ENCODE measurements around the gene PSMB7. TPM values are rescaled to one million over a fixed set of nuclear protein-coding genes. Genes with fewer than 3 reads are reported as not detected.

Gene PSMB7
- total RNA-seq, 1 experiment from 2014 or later, result 403 TPM

DNA sequence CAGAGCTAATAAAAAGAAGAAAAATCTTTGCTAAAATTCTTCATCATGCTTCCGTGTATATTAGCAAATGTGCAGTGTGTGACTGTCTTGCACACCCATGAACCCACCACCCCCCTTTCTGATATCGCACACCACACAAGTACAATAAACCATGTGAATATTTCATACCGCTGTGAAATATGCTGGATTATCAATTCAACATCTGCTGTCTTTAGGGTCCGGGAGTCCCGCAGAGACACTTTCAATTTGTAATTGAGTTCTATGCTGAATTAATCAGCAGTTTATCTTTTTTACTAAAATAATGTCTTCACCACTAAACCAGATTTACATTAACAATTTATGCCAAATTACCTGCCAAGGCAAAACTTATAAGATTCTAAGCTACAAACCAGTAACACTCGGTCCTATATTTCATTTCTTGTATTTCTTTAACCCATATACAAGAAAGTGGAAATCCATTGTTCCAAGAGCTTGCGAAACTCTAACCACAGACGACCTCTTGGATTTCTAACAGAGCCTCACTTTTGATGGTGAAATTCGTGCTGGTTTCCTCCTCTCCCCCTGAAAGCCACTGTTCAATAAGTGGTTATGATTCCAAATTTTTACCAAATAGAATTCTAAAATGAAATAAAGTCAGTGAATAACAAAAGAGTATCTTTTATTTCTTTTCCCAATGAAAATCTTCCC lies 44.2 kb downstream of the PSMB7 start:
- no peak overlapping the region for H3K27ac ChIP-seq
- no peaks in the 10 kb centered on the region for H3K4me1 ChIP-seq
- no peak overlapping the region for H3K4me3 ChIP-seq
- H3K36me3 ChIP-seq, result peaks cover 20% of the 10 kb centered on the region
- H3K9me3 ChIP-seq (replicated peaks), result peaks cover 10% of the 10 kb centered on the region
- DNase-seq, result no peak
- no peaks in the 10 kb centered on the region for H3K27me3 ChIP-seq

DNA sequence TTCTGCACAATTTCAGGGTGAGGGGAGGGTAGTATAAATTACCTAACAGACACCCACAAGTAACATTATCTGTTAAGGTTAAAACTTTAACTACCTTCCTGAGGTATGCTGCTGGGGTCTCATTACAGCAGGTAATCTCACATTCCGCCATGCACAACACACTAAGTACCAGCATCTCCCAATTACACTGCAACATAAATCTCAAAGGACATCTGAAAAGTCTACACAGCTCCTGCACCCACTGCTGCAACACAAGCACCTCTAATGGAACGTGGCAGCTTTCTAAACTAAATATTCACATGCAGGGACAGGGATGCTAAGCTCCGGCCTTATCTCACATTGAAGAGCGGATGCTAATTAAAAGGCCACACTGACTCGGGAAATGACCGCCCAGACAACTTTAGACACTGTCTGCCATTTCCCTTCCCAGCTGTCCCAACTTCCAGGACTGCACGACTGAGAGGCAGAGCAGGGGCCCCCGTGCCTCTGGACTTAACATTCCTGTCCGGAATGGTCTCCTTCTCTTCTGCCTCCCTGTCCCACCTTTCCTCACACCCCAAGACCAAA lies 45.9 kb downstream of the PSMB7 start:
- H3K36me3 ChIP-seq, result peaks cover 10% of the 10 kb centered on the region
- H3K9me3 ChIP-seq (replicated peaks), result peaks cover 10% of the 10 kb centered on the region
- no peaks in the 10 kb centered on the region for H3K27me3 ChIP-seq
- no peak overlapping the region for H3K4me3 ChIP-seq
- DNase-seq, result no peak
- no peaks in the 10 kb centered on the region for H3K4me1 ChIP-seq
- H3K27ac ChIP-seq, result no peak overlapping the region

DNA sequence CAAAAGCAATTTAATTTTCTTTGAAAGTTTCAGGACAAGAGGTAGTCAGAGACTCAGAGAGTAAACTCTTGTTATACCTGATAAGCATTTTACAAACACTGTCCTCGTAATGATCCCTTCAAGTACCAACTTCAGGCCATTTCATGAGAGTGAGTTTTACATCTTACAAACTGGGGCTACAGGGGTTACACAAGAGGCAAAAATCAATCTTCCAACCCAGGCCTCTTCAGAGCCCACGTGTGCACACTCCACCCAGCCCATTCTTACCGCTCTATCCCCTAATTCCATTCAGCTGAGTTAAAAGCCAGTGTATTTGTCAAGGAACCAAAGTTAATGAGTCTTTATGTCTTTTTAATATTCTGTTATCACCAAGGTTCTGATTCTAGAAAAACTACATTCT lies 46.5 kb downstream of the PSMB7 start:
- Histone ChIP-seq H3K36me3 (peaks cover 3% of the 10 kb centered on the region), H3K9me3 (replicated peaks) (peaks cover 4% of the 10 kb centered on the region), H3K27ac (no peak overlapping the region), H3K4me1 (no peaks in the 10 kb centered on the region), H3K4me3 (no peak overlapping the region), H3K27me3 (no peaks in the 10 kb centered on the region)
- no peak for DNase-seq

DNA sequence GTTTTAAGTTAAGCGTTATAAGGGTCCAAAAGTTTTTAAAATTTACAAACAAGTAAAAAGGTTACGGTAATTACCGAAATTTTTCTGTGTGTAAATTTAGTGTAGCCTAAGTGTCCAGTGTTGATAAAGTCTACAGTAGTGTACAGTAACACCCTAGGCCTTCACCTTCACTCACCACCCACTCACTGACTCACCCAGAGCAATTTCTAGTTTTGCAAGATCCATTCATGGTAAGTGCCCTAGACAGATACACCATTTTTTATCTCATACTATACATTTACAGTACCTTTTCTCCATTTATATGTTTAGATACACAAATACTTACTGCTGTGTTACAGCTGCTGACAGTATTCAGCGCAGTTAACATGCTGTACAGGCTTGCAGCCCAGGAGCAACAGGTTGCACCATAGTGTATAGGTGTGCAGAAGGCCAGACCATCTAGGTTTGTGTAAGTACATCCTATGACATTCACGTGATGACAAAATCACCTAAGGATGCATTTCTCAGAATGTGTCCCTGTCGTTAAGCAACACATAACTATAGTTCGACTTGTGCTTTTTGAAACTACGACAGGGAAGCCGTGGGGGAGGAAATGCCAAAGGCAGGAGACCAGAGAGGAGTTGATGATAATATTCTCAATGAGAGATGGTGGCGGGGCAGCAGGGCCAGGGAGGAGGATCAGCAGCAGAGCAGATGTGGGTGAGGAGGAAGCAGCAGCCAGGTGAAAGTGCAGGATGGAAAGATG lies 48.6 kb downstream of the PSMB7 start:
- Histone ChIP-seq H3K27me3 (no peaks in the 10 kb centered on the region), H3K36me3 (peaks cover 3% of the 10 kb centered on the region; the same call in 1 of the 2 replicates), H3K4me1 (no peaks in the 10 kb centered on the region), H3K9me3 (replicated peaks) (no peaks in the 10 kb centered on the region), H3K4me3 (no peak overlapping the region), H3K27ac (no peak overlapping the region)
- DNase-seq, result no peak

DNA sequence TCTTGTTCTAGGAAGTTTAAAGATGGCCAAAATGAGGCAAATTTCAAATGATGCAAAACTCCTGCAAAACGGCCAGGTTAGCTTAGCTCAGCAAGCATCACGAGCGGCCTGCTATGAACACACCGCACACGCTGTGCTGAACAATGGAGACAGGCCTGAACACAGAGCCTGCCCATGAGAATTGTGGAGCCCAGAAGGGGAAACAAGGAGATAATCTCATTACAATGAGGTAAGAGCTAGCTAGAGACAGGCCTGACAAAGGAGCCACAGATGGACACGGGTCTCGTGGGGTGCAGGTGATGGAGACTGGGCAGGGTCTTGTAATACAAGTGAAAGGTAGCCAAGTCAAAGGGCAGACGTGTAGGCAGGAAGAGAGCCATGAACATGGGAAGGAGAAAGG lies 50.2 kb downstream of the PSMB7 start:
- Histone ChIP-seq H3K27ac (no peak overlapping the region), H3K27me3 (no peaks in the 10 kb centered on the region), H3K36me3 (peaks cover 3% of the 10 kb centered on the region; the same call in 1 of the 2 replicates), H3K4me1 (no peaks in the 10 kb centered on the region), H3K4me3 (no peak overlapping the region), H3K9me3 (replicated peaks) (no peaks in the 10 kb centered on the region)
- DNase-seq, result no peak

DNA sequence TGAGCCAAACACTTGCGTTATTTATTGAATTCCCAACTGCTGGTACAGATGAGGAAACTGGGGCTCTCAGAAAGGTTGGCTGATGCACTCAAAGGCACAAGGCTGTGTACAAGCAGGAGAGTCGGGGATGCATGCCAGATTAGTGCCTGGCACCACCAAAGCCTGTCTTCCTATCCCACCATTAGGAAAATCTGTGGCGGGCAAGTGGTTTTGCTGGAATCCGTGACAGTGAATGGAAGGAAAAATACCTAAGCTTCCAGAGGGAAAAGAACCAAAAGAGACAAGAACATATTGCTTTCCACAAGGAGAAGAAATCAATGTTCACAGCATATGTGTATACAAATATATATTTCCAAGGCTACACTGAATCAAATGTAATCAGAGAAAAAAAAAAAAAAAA lies 51.1 kb downstream of the PSMB7 start:
- DNase-seq, result no peak
- peaks cover 3% of the 10 kb centered on the region; the same call in 1 of the 2 replicates for H3K36me3 ChIP-seq
- H3K4me1 ChIP-seq, result no peaks in the 10 kb centered on the region
- no peaks in the 10 kb centered on the region for H3K27me3 ChIP-seq
- H3K27ac ChIP-seq, result no peak overlapping the region
- no peaks in the 10 kb centered on the region for H3K9me3 ChIP-seq (replicated peaks)
- H3K4me3 ChIP-seq, result no peak overlapping the region

DNA sequence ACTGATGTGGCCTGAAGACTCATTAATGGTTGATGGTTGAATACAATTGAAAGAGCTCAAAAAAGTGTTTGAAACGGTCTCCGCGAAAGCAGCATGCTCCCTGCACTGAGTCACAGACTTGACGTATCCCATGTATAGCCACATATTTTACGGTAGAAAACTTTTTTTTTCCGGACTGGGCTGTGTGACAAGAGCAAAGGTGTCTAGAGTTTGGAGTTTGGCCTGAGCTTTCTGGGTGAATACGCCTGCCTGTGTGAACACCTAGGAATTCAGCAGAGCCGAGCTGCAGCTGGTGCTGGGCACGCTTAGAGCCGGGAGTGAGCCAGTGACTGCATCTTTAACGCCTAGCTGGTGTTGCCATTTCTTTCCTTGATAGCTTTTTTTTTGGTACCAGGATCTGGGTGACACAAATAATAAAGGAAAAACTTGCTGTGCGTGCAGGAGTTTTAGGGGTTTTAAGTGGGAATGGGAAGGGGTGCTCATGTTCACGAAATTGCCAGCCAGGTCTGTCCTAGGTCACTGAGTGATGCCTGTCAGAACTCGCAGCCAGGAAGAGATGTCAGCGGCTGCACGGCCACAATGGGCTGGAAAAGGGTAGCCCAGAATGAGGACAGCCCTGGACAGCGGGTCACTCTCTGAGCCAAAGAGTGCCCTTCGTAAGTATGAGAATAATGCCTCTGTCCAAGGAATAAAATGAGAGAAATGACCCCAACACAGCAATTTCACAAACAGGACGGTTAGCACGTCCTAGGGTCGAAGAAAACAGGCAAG lies 51.7 kb downstream of the PSMB7 start:
- DNase-seq, result no peak
- H3K36me3 ChIP-seq, result peaks cover 3% of the 10 kb centered on the region; the same call in 1 of the 2 replicates
- no peak overlapping the region for H3K4me3 ChIP-seq
- H3K27me3 ChIP-seq, result no peaks in the 10 kb centered on the region
- no peak overlapping the region for H3K27ac ChIP-seq
- H3K9me3 ChIP-seq (replicated peaks), result no peaks in the 10 kb centered on the region
- no peaks in the 10 kb centered on the region for H3K4me1 ChIP-seq

DNA sequence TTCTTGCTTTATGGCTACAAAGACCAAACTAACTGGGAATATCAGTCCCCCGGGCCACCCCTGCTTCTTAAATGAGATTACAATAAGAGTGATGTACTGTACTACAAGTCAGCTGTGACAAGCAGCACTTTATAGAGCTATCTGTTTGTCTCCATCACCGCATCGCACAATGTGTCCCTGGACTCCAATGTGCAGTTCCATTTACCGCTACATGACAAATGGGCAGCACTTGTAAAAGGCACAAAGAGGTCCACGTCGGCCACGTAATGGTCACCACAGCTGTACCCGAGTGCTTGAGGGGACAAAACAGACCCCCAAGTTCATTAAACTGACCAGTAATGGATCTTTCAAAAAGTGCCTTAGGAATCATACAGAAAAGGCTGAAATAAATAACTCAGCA lies 54.1 kb downstream of the PSMB7 start:
- H3K27me3 ChIP-seq, result no peaks in the 10 kb centered on the region
- no peaks in the 10 kb centered on the region for H3K9me3 ChIP-seq (replicated peaks)
- no peak for DNase-seq
- no peak overlapping the region for H3K4me3 ChIP-seq
- no peaks in the 10 kb centered on the region for H3K4me1 ChIP-seq
- peaks cover 10% of the 10 kb centered on the region for H3K36me3 ChIP-seq
- no peak overlapping the region for H3K27ac ChIP-seq

DNA sequence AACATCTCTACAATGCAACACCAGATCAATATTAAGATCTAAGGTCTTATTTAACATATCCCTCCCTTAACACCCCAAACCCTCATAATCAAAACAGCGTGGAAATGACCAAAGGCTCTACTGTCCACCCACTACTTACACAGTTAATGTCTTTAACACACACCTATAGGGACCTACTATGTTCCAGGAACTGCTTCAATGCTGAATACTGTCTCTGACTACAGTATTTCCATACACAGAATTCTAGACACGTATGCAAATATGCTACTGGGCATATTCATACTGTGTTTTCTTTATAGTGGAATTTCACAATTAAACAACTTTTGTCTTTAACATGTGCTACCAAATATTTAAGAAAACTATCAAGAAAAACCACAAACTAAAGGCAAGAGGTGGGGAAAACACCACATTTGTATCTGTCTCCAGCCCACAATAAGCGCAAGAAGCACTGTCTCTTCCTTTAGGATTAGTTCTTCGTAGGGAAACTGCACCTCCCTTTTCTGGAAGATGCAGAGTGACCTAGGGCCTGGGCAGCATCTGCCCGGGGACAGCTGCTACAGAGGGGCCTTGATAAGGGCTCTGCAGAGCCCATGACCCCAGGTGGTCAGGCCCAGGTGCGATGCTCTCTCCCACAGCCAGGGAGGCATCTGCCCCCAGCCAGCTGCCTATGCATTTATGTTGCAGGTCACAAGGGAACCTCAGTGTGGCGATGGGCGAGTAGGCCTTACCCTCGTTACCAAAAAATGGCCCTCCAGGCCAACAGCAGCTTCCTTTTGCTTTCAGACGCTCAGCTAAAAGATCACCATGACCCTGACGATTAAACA lies 55.2 kb downstream of the PSMB7 start:
- Histone ChIP-seq H3K36me3 (peaks cover 12% of the 10 kb centered on the region), H3K4me3 (no peak overlapping the region), H3K27ac (no peak overlapping the region), H3K9me3 (replicated peaks) (no peaks in the 10 kb centered on the region), H3K27me3 (no peaks in the 10 kb centered on the region), H3K4me1 (no peaks in the 10 kb centered on the region)
- DNase-seq, result no peak

DNA sequence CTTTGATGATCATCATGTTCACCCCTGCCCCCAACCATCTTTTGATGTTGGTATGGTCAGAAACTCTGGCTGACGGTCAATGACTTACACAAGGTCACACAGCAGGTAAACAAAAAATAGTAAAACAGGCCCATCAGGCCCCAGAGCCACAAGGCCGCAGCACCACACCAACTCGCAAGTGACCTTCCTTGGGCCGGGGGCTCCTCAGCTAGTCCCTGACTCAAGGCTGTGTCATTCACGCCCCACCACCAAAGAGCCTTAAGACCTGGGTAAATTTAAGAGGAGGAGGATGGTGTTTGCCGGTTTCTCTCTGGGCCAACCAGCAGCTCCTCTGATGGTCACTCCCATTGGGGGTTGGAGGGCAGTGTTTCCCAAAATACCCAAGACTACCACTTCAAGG lies 55.8 kb downstream of the PSMB7 start:
- no peak overlapping the region for H3K4me3 ChIP-seq
- H3K36me3 ChIP-seq, result peaks cover 13% of the 10 kb centered on the region
- H3K9me3 ChIP-seq (replicated peaks), result no peaks in the 10 kb centered on the region
- H3K27ac ChIP-seq, result no peak overlapping the region
- no peak for DNase-seq
- no peaks in the 10 kb centered on the region for H3K27me3 ChIP-seq
- H3K4me1 ChIP-seq, result no peaks in the 10 kb centered on the region

DNA sequence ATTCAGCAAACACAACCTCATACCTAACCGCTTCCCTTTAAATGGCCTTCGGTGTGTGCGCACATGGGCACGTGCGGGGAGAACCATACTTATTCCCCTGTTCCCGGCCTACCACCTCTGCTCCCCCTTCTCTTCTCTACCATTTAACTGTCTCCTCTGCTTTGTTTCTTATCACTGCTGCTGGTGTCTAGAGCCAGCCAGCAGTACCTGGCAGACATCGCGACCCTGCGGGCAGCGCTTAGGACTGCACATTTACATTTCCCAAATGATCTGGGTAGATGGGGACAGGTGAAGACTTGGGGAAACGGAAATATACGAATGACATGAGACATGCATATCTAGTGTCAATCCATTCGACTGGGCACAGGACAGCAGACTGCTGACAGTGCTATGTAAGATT lies 56.6 kb downstream of the PSMB7 start:
- Histone ChIP-seq H3K4me3 (no peak overlapping the region), H3K27me3 (no peaks in the 10 kb centered on the region), H3K27ac (no peak overlapping the region), H3K36me3 (peaks cover 14% of the 10 kb centered on the region), H3K9me3 (replicated peaks) (no peaks in the 10 kb centered on the region), H3K4me1 (no peaks in the 10 kb centered on the region)
- DNase-seq, result no peak

DNA sequence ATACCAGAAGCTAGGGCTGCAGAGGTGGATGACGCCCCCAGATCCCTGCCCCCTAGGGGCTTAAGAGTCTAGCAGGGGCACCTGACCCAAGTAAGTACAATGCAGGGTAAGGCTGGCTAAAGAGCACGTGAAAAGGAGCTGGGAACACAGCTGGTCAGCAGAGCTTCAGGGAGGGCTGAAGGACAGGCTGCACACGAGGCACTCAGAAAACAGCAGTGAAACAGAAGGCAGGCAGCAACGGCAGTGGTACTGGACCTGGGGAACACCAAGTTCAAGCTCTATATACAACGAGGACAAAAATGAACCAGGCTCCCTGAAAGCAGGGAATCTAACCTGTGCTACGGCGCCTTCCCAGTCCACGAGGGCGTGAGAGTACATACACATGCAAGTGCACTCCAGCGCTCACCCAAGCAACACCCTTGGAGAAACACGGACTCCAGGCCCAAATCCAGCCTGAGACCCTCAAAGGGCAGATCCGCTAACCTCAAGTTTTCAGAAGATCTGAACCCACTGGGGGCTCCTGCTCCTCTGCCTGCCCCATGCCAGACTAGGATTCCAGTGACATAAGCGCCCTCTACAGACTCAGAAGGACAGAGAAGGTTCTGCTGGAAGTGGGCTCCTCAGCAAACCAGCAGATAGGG lies 57.4 kb downstream of the PSMB7 start:
- H3K4me3 ChIP-seq, result no peak overlapping the region
- H3K4me1 ChIP-seq, result no peaks in the 10 kb centered on the region
- H3K36me3 ChIP-seq, result peaks cover 14% of the 10 kb centered on the region
- no peak for DNase-seq
- H3K27me3 ChIP-seq, result no peaks in the 10 kb centered on the region
- no peaks in the 10 kb centered on the region for H3K9me3 ChIP-seq (replicated peaks)
- no peak overlapping the region for H3K27ac ChIP-seq

DNA sequence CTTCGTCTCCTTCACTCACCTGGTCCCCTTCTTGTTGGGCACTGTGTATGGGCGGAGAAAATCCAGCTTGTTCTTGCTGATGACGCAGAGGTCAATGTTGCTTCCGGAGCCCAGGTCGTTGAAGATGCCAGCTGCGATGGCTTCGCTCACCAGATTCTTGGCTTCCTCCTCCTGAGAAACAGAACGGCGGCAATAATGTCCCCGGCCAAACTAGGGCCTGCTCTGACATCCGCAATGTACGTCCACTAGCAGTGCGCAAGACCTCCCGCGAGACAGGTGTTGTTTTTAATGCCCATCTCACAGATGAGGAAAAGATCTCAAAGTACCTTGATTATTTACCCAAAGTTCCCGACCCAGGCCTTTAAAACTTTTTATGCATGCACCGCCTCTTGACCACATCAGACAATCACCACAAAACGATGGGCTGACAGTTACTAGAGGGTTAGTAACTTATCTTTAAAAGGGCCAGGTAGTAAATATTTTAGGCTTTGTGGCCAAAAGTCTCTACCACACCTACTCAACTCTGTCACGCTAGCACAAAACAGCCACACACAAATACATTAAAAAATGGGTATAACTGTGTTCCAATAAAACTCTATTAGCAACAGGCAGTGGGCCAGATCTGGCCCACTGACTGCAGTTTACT lies 58.4 kb downstream of the PSMB7 start:
- no peaks in the 10 kb centered on the region for H3K9me3 ChIP-seq (replicated peaks)
- peaks cover 20% of the 10 kb centered on the region for H3K36me3 ChIP-seq
- DNase-seq, result no peak

More for the DNA sequence above, 58.4 kb downstream of the PSMB7 start:
- Histone ChIP-seq H3K4me3 (no peak overlapping the region), H3K27me3 (no peaks in the 10 kb centered on the region), H3K27ac (no peak overlapping the region), H3K4me1 (no peaks in the 10 kb centered on the region)

Measured in SJCRH30 (cell line).